ENCODE results near the gene SRPK2. TPM values are rescaled to one million over a fixed set of nuclear protein-coding genes. Genes with fewer than 3 reads are reported as not detected.
A peak's percentile ranks its signal among the peaks of the same experiment; 100 is the strongest.

The SRPK2 gene
- total and polyA plus RNA-seq, 8 donors: 7.6 to 109 (median 24.4) TPM

DNA sequence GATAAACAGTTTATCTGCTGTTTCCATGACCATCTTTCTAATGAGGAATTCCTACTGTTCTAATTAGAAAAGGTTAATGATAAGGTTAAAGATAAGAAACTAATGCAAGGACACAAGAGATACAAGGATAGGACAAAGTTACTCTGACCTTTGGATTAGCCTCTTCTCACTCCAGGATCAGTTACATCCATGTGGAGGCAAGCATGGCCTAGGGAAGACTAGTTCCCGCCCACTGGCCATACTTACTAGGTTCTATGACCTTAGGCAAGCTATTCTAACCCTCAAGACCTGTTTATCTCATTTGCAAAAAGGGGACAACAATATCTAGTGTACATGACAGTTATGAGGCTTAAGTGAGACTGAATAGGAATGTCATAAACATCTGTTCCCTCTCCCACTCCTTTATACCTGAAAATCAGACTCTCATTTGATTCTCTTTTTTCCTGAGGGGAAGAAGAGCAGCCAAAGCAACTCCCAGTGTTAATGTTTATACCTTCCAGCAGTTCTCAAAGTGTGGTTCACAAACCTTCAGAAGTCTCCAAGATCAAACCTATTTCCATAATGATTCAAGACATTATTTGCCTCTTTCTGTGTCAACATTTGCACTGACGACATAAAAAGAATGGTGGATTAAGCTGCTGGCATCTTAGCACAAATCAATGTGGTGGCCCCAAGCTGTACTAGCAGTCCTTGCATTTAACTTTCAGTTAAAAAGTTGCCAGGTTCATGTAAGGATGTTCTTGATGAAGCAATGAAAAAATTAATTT is 72.0 kb downstream of the SRPK2 start:
- Histone ChIP-seq H3K4me1 (peaks cover 0 to 37% (median 18%) of the 10 kb centered on the region in 4 donors), H3K27ac (no peak overlapping the region), H3K4me3 (no peak overlapping the region), H3K36me3 (no peaks in the 10 kb centered on the region), H3K27me3 (no peaks in the 10 kb centered on the region), H3K9me3 (no peaks in the 10 kb centered on the region)
- intact Hi-C loops (cut with DNase I; ENCODE audit: low total_unique reads): no loop called here
- DNase-seq: no peak
- TF ChIP-seq POLR2A (IDR thresholded peaks at IDR 0.05): no peak
- TF ChIP-seq, protein P1, sequence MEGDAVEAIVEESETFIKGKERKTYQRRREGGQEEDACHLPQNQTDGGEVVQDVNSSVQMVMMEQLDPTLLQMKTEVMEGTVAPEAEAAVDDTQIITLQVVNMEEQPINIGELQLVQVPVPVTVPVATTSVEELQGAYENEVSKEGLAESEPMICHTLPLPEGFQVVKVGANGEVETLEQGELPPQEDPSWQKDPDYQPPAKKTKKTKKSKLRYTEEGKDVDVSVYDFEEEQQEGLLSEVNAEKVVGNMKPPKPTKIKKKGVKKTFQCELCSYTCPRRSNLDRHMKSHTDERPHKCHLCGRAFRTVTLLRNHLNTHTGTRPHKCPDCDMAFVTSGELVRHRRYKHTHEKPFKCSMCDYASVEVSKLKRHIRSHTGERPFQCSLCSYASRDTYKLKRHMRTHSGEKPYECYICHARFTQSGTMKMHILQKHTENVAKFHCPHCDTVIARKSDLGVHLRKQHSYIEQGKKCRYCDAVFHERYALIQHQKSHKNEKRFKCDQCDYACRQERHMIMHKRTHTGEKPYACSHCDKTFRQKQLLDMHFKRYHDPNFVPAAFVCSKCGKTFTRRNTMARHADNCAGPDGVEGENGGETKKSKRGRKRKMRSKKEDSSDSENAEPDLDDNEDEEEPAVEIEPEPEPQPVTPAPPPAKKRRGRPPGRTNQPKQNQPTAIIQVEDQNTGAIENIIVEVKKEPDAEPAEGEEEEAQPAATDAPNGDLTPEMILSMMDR (IDR thresholded peaks at IDR 0.05): no peak
- TF ChIP-seq EP300 (IDR thresholded peaks at IDR 0.05): no peak
- TF ChIP-seq POLR2AphosphoS5 (IDR thresholded peaks at IDR 0.05): no peak
- 61 to 77% (median 66%) methylated on average over 2 of the region's 2 CpGs for WGBS, 5 donors

DNA sequence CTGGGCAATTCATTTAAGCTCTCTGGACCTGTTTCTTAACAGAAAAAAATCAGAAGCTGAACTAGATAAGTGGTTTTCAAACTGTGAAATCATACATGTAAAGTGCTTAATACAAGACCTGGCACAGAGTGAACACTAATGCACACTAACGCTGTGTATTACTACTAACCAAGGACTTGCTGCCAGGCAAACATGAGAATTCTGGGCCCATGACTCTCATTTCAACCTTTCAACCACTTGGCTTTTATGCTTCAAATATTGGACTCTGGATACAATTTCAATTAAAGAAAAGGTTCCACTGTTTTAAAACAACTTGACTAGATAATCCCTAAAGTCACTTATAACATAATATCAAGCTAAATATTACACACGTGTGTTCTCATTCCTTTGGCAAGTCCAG is 73.4 kb downstream of the SRPK2 start:
- TF ChIP-seq POLR2AphosphoS5 (IDR thresholded peaks at IDR 0.05): no peak
- TF ChIP-seq, protein P1 (IDR thresholded peaks at IDR 0.05): no peak
- TF ChIP-seq EP300 (IDR thresholded peaks at IDR 0.05): no peak
- no peaks in the 10 kb centered on the region for H3K36me3 ChIP-seq
- H3K9me3 ChIP-seq: no peaks in the 10 kb centered on the region
- DNase-seq: peak in 1 of 2 donors; percentile 25
- no peak overlapping the region for H3K27ac ChIP-seq
- H3K27me3 ChIP-seq: no peaks in the 10 kb centered on the region
- WGBS, 5 donors: 29 to 41% (median 37%) methylated on average over 2 of the region's 2 CpGs
- intact Hi-C loops (cut with DNase I; ENCODE audit: low total_unique reads): no loop called here
- peaks cover 0 to 37% (median 19%) of the 10 kb centered on the region in 4 donors for H3K4me1 ChIP-seq
- H3K4me3 ChIP-seq: no peak overlapping the region

DNA sequence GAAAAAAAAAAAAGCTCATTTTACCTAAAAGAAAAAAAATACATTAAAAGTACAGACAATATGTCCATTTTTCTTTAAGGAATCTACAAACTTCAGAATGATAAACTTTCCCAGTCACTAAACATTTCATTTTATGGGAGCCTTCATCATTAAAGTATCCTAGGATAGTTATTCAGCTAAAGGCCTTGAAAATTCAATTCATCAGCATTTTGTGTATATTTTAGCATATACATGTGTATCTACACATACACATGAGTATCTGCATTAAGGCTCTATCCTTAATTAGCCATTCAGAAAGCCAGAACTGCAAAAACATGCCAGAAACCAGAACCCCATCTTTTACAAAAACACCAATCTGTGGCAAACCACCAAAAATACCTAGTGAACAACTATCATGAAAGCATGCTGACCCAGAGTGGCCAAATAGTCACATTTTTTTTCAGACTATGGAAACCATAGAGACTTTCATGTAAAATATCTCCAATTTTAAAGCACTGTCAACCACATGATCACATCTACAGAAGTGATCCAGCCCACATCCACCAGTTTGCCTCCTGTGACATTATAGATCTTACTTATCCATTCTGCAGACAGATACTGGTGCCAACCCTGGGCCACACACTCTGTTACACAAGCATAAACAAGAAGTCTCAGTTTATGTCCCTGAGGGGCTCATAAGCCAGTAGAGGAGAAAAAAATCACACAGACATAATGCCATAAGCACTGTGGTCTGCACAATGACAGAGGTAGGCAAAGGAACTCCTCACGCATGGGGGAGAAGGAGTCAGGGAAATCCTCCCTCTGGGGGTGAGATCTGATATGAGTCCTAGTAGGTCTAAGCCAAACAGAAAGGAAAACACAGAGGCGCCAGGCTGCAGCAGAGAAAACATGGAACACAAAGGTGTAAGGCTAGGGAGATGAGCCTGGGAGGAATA is 79.2 kb downstream of the SRPK2 start:
- H3K4me3 ChIP-seq: no peak overlapping the region
- peaks cover 0 to 66% (median 37%) of the 10 kb centered on the region in 4 donors for H3K4me1 ChIP-seq
- H3K27ac ChIP-seq: no peak overlapping the region
- intact Hi-C loops (cut with DNase I; ENCODE audit: low total_unique reads): no loop called here
- WGBS, 5 donors: 45 to 69% (median 56%) methylated on average over 2 of the region's 2 CpGs
- no peaks in the 10 kb centered on the region for H3K36me3 ChIP-seq
- peak in 1 of 2 donors; percentile 17 for DNase-seq
- no peaks in the 10 kb centered on the region for H3K27me3 ChIP-seq
- H3K9me3 ChIP-seq: no peaks in the 10 kb centered on the region
- TF ChIP-seq, protein P1 (IDR thresholded peaks at IDR 0.05): no peak
- TF ChIP-seq EP300 (IDR thresholded peaks at IDR 0.05) (no peak), POLR2AphosphoS5 (IDR thresholded peaks at IDR 0.05) (no peak), POLR2A (IDR thresholded peaks at IDR 0.05) (no peak)

DNA sequence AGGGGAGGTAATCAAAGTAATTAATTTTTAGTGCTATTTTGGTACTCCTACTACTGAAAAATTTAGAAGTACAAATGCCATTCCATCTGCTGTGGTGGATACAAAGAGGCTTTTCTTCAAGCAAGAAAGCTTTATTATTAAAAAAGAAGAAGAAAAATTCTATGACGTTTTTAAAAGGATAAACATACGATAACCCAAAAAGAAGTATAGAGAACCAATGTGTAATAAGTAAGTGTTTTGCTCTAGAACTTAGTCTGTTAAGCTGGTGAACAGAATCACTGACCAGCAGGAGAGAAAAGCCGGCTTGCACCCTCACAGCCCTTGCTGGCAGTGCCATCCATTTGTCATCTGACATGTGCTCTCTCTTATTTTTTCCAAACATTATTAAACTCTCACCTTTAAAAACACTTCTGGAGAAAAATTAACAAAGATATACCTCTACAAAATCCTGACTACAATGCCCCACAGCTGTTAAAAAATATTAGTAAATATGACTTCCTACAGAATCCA is 81.5 kb downstream of the SRPK2 start:
- no peaks in the 10 kb centered on the region for H3K9me3 ChIP-seq
- TF ChIP-seq POLR2AphosphoS5 (IDR thresholded peaks at IDR 0.05) (no peak), EP300 (IDR thresholded peaks at IDR 0.05) (no peak), POLR2A (IDR thresholded peaks at IDR 0.05) (no peak)
- TF ChIP-seq, protein P1 (IDR thresholded peaks at IDR 0.05): no peak
- peaks cover 0 to 70% (median 37%) of the 10 kb centered on the region in 4 donors for H3K4me1 ChIP-seq
- intact Hi-C loops (cut with DNase I; ENCODE audit: low total_unique reads): no loop called here
- no peak overlapping the region for H3K27ac ChIP-seq
- WGBS, 5 donors: 70 to 79% (median 75%) methylated on average over 3 of the region's 3 CpGs
- no peak for DNase-seq
- no peaks in the 10 kb centered on the region for H3K27me3 ChIP-seq
- no peak overlapping the region for H3K4me3 ChIP-seq
- H3K36me3 ChIP-seq: no peaks in the 10 kb centered on the region
